ENCODE measurements around the gene CFL1. TPM values are rescaled to one million over a fixed set of nuclear protein-coding genes. Genes with fewer than 3 reads are reported as not detected.

CFL1 gene
- total and polyA plus RNA-seq, 2 of the 8 experiments (the other 6 are each of a cell fraction or from before 2014, with no cell fraction given) = 1,252 to 1,365 TPM

- TF ChIP-seq RAD21 (IDR thresholded peaks at IDR 0.05 in 1 of 2, conservative IDR thresholded peaks at IDR 0.05 in 1 of 2; ENCODE audit: low read depth in 2 of 2, low read length in 2 of 2) (peak; percentile 91 to 95), TAF1 (IDR thresholded peaks at IDR 0.05; ENCODE audit: low read depth, low read length) (no peak), POLR2AphosphoS5 (IDR thresholded peaks at IDR 0.05; ENCODE audit: low read depth, low read length) (no peak), GABPA (IDR thresholded peaks at IDR 0.05; ENCODE audit: borderline replicate concordance, insufficient read depth, low read length) (no peak), SIRT6 (IDR thresholded peaks at IDR 0.05; ENCODE audit: low read length) (no peak), BRCA1 (IDR thresholded peaks at IDR 0.05; ENCODE audit: low read depth, low read length) (no peak), ATF2 (IDR thresholded peaks at IDR 0.05; ENCODE audit: low read length) (no peak), EZH2 (IDR thresholded peaks at IDR 0.05; ENCODE audit: low read depth, low read length, severe bottlenecking) (no peak), POU5F1 (IDR thresholded peaks at IDR 0.05; ENCODE audit: low read depth, low read length) (no peak), TAF7 (optimal IDR thresholded peaks at IDR 0.05; ENCODE audit: borderline replicate concordance, low read depth, low read length) (peak; percentile 85), EGR1 (IDR thresholded peaks at IDR 0.05; ENCODE audit: borderline replicate concordance, low read depth, low read length) (no peak; the same call in 1 of the 2 replicates)
Measured at GRCh38 chr11:65817835-65818680, 39.9 kb downstream of the CFL1 start (continued).

Measured in H1 (cell line).